GM03348 (cell line): ENCODE measurements around the gene ZCCHC17.
"Not testable (repeated sequence)": the region's sequence is repeated elsewhere in the genome, so short reads cannot be mapped to it uniquely, and the experiment has no call there.

Source experiments
- DNase-seq: peaks from one replicate; pipeline ENCODE4 v3.0.0; 2012; ENCODE audit warnings: low spot score

The ZCCHC17 gene

GRCh38 chr1:31296486-31297276 lies at the start of gene ZCCHC17, which contains the start of gene SNRNP40:
Gene ZCCHC17, plus strand, starts transcription at chr1:31297032. Its CDS starts 13,067 bp downstream, at chr1:31310099.
Gene SNRNP40, minus strand, starts transcription at chr1:31296788. Its CDS starts 37 bp downstream, at chr1:31296751.
- DNase-seq: peak; percentile 98

GRCh38 chr1:31248276-31248675 lies 48.6 kb upstream of the ZCCHC17 start:
- no peak for DNase-seq

- DNase-seq: no peak
Measured at GRCh38 chr1:31249854-31250253, 47.0 kb upstream of the ZCCHC17 start.

- no peak for DNase-seq
Measured at GRCh38 chr1:31257213-31257612, 39.6 kb upstream of the ZCCHC17 start.

- no peak for DNase-seq
Measured at GRCh38 chr1:31258581-31258980, 38.3 kb upstream of the ZCCHC17 start.

GRCh38 chr1:31259746-31260145 lies 37.1 kb upstream of the ZCCHC17 start:
- DNase-seq: no peak

- no peak for DNase-seq
Measured at GRCh38 chr1:31261916-31262315, 34.9 kb upstream of the ZCCHC17 start.

GRCh38 chr1:31262393-31262792 lies 34.4 kb upstream of the ZCCHC17 start:
- DNase-seq: not testable (repeated sequence)

- no peak for DNase-seq
Measured at GRCh38 chr1:31263408-31263807, 33.4 kb upstream of the ZCCHC17 start.

- no peak for DNase-seq
Measured at GRCh38 chr1:31264790-31265386, 31.9 kb upstream of the ZCCHC17 start.

GRCh38 chr1:31266547-31266946 lies 30.3 kb upstream of the ZCCHC17 start:
- no peak for DNase-seq

GRCh38 chr1:31272369-31272768 lies 24.5 kb upstream of the ZCCHC17 start:
- DNase-seq: no peak

GRCh38 chr1:31273619-31274018 lies 23.2 kb upstream of the ZCCHC17 start:
- DNase-seq: no peak

- DNase-seq: not testable (repeated sequence)
Measured at GRCh38 chr1:31282426-31282825, 14.4 kb upstream of the ZCCHC17 start.

- DNase-seq: not testable (repeated sequence)
Measured at GRCh38 chr1:31287791-31288190, 9.0 kb upstream of the ZCCHC17 start.

- no peak for DNase-seq
Measured at GRCh38 chr1:31289021-31289420, 7.8 kb upstream of the ZCCHC17 start.

GRCh38 chr1:31295874-31296485 lies 852 bp upstream of the ZCCHC17 start:
- no peak for DNase-seq

- DNase-seq: peak; percentile 24
Measured at GRCh38 chr1:31297277-31298247, 730 bp downstream of the ZCCHC17 start.

GRCh38 chr1:31299365-31299764 lies 2.5 kb downstream of the ZCCHC17 start:
- peak; percentile 21 for DNase-seq

- DNase-seq: no peak
Measured at GRCh38 chr1:31300193-31300592, 3.4 kb downstream of the ZCCHC17 start.

GRCh38 chr1:31302709-31303441 lies 6.0 kb downstream of the ZCCHC17 start:
- no peak for DNase-seq
